GM23338 (cell line): Measurements from ENCODE around the gene COL9A3. TPM values are rescaled to one million over a fixed set of nuclear protein-coding genes. Genes with fewer than 3 reads are reported as not detected.

Source experiments
- ATAC-seq: fragments of 200-7000 bp; cut with Tn5 transposase; 3 replicates; pipeline ENCODE4 v1.9.1; 2020
- DNase-seq: peaks from one replicate; pipeline ENCODE4 v3.0.0-alpha.2; 2015; ENCODE audit warnings: low spot score
- H2AFZ ChIP-seq: fragments of 200-600 bp; sonication (generic); 2 replicates; pipeline ENCODE4 v1.8.0; 2016; ENCODE audit warnings: antibody characterized with exemption, mild to moderate bottlenecking, moderate library complexity
- H3F3A ChIP-seq: fragments of 200-600 bp; sonication (generic); replicated peaks from 2 replicates; pipeline ENCODE4 v1.8.0; 2017; ENCODE audit warnings: antibody characterized with exemption, mixed run types, low read depth
- H3K27ac ChIP-seq: fragments of 200-600 bp; sonication (generic); 2 replicates; pipeline ENCODE4 v1.6.1; 2016; ENCODE audit warnings: low read depth
- H3K27me3 ChIP-seq: fragments of 200-600 bp; sonication (generic); 2 replicates; pipeline ENCODE4 v1.8.0; 2016; ENCODE audit warnings: mild to moderate bottlenecking, mixed run types, moderate library complexity; ENCODE audit not compliant: insufficient read depth
- H3K36me3 ChIP-seq: fragments of 200-600 bp; sonication (generic); 2 replicates; pipeline ENCODE4 v1.8.0; 2016; ENCODE audit warnings: mild to moderate bottlenecking; ENCODE audit not compliant: insufficient read depth
- H3K4me1 ChIP-seq: fragments of 200-600 bp; sonication (generic); 2 replicates; pipeline ENCODE4 v1.8.0; 2016; ENCODE audit warnings: mild to moderate bottlenecking, moderate library complexity; ENCODE audit not compliant: insufficient read depth
- H3K4me2 ChIP-seq: fragments of 200-600 bp; sonication (generic); 2 replicates; pipeline ENCODE4 v1.7.1; 2017; ENCODE audit warnings: mixed run types
- H3K4me3 ChIP-seq: fragments of 200-600 bp; sonication (generic); 2 replicates; pipeline ENCODE4 v1.6.1; 2016; ENCODE audit warnings: mixed run types
- H3K79me2 ChIP-seq: fragments of 200-600 bp; sonication (generic); replicated peaks from 2 replicates; pipeline ENCODE4 v1.8.0; 2017; ENCODE audit warnings: mild to moderate bottlenecking; ENCODE audit not compliant: insufficient read depth
- H3K9me2 ChIP-seq: fragments of 200-600 bp; sonication (generic); 2 replicates; pipeline ENCODE4 v1.8.0; 2017; ENCODE audit not compliant: insufficient read depth
- H4K20me1 ChIP-seq: fragments of 200-600 bp; sonication (generic); replicated peaks from 2 replicates; pipeline ENCODE4 v1.8.0; 2017; ENCODE audit warnings: mild to moderate bottlenecking; ENCODE audit not compliant: insufficient read depth
- H3K27ac Mint-ChIP-seq: 2 replicates; pipeline ENCODE4 v1.8.0; 2020; ENCODE audit warnings: inconsistent platforms, mild to moderate bottlenecking, moderate library complexity, mixed read lengths
- H3K27me3 Mint-ChIP-seq: 3 replicates; pipeline ENCODE4 v1.8.0; 2022; ENCODE audit warnings: low read depth, mild to moderate bottlenecking, moderate library complexity, mixed read lengths, inconsistent platforms; ENCODE audit not compliant: insufficient read depth, poor library complexity
- H3K36me3 Mint-ChIP-seq: 3 replicates; pipeline ENCODE4 v1.8.0; 2021; ENCODE audit warnings: low read depth, mild to moderate bottlenecking, inconsistent platforms, moderate library complexity, mixed read lengths
- H3K4me1 Mint-ChIP-seq: 3 replicates; pipeline ENCODE4 v1.8.0; 2020; ENCODE audit warnings: mild to moderate bottlenecking, inconsistent platforms, mixed read lengths
- H3K4me3 Mint-ChIP-seq: 3 replicates; pipeline ENCODE4 v1.8.0; 2021; ENCODE audit warnings: moderate library complexity, mild to moderate bottlenecking, inconsistent platforms, mixed read lengths
- H3K9me3 Mint-ChIP-seq: 3 replicates; pipeline ENCODE4 v1.8.0; 2020; ENCODE audit warnings: moderate library complexity, mild to moderate bottlenecking, inconsistent platforms, mixed read lengths
- EZH2phosphoT487 ChIP-seq: fragments of 200-600 bp; sonication (generic); IDR thresholded peaks from one replicate; pipeline ENCODE4 v1.8.1; 2018; ENCODE audit warnings: antibody characterized with exemption; ENCODE audit not compliant: unreplicated experiment
- JUNB ChIP-seq: IDR thresholded peaks from one replicate; pipeline ENCODE4 v1.6.1; 2016; ENCODE audit warnings: antibody characterized with exemption; ENCODE audit not compliant: unreplicated experiment
- NANOG ChIP-seq: IDR thresholded peaks from 2 replicates; pipeline ENCODE4 v1.6.1; 2016; ENCODE audit warnings: antibody characterized with exemption, borderline replicate concordance
- ZNF114 ChIP-seq: fragments of 250-450 bp; sonication (Bioruptor Pico); IDR thresholded peaks from 2 replicates; pipeline ENCODE4 v1.5.0; 2020; ENCODE audit warnings: mild to moderate bottlenecking, moderate library complexity
- polyA plus RNA-seq: library from polyadenylated mRNA; unstranded; fragments of >200 nt; fragmentation: Nextera tagmentation; extraction: Ambion mirVana; gene quantifications from 2 replicates; pipeline ENCODE4 v1.2.1, GENCODE V29; 2016
- total RNA-seq: library from RNA; depleted of rRNA; stranded (reverse); fragments of >200 nt; shearing (Covaris generic); gene quantifications from 2 replicates; pipeline ENCODE4 v1.2.3, GENCODE V29; 2014
- TF ChIP-seq, protein P1 (sequence below): IDR thresholded peaks from 2 replicates; pipeline ENCODE4 v1.6.1; 2016; ENCODE audit warnings: antibody characterized with exemption
- TF ChIP-seq, protein P2 (sequence below): IDR thresholded peaks from one replicate; pipeline ENCODE4 v1.6.1; 2018; ENCODE audit warnings: antibody characterized with exemption; ENCODE audit not compliant: unreplicated experiment
- TF ChIP-seq, protein P3 (sequence below): fragments of 250-450 bp; sonication (Bioruptor Pico); IDR thresholded peaks from 2 replicates; pipeline ENCODE4 v1.5.0; 2020; ENCODE audit warnings: mild to moderate bottlenecking, moderate library complexity

Gene COL9A3
- total and polyA plus RNA-seq, 2 experiments from 2014 or later = 74.9 to 113 TPM

DNA sequence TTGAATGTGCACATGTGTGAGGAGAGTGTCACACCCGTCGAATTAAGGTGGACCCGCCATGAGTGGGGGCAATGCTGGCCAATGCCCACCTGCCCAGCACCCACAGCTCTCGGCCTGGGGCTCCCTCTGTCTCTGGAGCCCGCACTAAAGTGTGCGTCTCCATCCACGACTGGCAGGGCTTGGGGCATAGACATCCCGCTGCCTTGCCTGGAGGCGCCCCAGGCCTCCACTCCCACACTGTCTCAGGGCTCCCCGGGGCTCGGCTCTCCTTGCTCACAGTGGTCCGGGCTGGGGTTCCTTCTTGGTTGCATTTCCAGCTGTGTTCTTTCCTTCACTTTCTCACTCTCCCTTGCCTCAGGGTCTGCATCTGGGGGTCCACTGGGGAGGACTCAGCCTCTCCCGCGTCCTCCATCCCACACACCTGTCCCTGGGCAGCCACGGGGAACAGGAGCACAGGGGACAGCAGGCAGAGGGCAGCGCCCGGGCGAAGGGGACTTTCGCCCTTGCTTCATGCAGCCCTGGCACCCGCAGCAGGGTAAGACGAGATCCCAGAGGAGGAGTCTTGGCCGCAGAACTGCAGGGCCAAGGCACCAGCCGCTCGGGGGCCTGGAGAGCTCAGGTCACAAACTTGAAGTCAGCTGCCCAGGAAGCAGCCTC is 40.7 kb upstream of the COL9A3 start:
- no peaks in the 10 kb centered on the region; the same call in 1 of the 2 replicates for H3K4me1 ChIP-seq
- ATAC-seq = no peak
- no peaks in the 10 kb centered on the region for H3K9me2 ChIP-seq
- no peaks in the 10 kb centered on the region for H3F3A ChIP-seq
- Mint-ChIP-seq H3K27ac (no peak overlapping the region), H3K36me3 (no peaks in the 10 kb centered on the region), H3K9me3 (no peaks in the 10 kb centered on the region), H3K27me3 (peaks cover 8% of the 10 kb centered on the region), H3K4me1 (peaks cover 20% of the 10 kb centered on the region), H3K4me3 (peak overlapping the region; percentile 37; the same call in 2 of the 3 replicates)
- no peaks in the 10 kb centered on the region for H4K20me1 ChIP-seq
- no peak overlapping the region for H3K27ac ChIP-seq
- H3K36me3 ChIP-seq = no peaks in the 10 kb centered on the region
- H2AFZ ChIP-seq = no peak overlapping the region
- no peak overlapping the region for H3K4me3 ChIP-seq
- DNase-seq = no peak
- no peaks in the 10 kb centered on the region for H3K79me2 ChIP-seq
- TF ChIP-seq, protein P1, sequence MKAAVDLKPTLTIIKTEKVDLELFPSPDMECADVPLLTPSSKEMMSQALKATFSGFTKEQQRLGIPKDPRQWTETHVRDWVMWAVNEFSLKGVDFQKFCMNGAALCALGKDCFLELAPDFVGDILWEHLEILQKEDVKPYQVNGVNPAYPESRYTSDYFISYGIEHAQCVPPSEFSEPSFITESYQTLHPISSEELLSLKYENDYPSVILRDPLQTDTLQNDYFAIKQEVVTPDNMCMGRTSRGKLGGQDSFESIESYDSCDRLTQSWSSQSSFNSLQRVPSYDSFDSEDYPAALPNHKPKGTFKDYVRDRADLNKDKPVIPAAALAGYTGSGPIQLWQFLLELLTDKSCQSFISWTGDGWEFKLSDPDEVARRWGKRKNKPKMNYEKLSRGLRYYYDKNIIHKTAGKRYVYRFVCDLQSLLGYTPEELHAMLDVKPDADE = no peak
- TF ChIP-seq, protein P2, sequence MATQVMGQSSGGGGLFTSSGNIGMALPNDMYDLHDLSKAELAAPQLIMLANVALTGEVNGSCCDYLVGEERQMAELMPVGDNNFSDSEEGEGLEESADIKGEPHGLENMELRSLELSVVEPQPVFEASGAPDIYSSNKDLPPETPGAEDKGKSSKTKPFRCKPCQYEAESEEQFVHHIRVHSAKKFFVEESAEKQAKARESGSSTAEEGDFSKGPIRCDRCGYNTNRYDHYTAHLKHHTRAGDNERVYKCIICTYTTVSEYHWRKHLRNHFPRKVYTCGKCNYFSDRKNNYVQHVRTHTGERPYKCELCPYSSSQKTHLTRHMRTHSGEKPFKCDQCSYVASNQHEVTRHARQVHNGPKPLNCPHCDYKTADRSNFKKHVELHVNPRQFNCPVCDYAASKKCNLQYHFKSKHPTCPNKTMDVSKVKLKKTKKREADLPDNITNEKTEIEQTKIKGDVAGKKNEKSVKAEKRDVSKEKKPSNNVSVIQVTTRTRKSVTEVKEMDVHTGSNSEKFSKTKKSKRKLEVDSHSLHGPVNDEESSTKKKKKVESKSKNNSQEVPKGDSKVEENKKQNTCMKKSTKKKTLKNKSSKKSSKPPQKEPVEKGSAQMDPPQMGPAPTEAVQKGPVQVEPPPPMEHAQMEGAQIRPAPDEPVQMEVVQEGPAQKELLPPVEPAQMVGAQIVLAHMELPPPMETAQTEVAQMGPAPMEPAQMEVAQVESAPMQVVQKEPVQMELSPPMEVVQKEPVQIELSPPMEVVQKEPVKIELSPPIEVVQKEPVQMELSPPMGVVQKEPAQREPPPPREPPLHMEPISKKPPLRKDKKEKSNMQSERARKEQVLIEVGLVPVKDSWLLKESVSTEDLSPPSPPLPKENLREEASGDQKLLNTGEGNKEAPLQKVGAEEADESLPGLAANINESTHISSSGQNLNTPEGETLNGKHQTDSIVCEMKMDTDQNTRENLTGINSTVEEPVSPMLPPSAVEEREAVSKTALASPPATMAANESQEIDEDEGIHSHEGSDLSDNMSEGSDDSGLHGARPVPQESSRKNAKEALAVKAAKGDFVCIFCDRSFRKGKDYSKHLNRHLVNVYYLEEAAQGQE = no peak
- TF ChIP-seq ZNF114 (CRISPR knock-in tag) (no peak), NANOG (no peak), EZH2phosphoT487 (no peak), JUNB (no peak)
- TF ChIP-seq, protein P3, sequence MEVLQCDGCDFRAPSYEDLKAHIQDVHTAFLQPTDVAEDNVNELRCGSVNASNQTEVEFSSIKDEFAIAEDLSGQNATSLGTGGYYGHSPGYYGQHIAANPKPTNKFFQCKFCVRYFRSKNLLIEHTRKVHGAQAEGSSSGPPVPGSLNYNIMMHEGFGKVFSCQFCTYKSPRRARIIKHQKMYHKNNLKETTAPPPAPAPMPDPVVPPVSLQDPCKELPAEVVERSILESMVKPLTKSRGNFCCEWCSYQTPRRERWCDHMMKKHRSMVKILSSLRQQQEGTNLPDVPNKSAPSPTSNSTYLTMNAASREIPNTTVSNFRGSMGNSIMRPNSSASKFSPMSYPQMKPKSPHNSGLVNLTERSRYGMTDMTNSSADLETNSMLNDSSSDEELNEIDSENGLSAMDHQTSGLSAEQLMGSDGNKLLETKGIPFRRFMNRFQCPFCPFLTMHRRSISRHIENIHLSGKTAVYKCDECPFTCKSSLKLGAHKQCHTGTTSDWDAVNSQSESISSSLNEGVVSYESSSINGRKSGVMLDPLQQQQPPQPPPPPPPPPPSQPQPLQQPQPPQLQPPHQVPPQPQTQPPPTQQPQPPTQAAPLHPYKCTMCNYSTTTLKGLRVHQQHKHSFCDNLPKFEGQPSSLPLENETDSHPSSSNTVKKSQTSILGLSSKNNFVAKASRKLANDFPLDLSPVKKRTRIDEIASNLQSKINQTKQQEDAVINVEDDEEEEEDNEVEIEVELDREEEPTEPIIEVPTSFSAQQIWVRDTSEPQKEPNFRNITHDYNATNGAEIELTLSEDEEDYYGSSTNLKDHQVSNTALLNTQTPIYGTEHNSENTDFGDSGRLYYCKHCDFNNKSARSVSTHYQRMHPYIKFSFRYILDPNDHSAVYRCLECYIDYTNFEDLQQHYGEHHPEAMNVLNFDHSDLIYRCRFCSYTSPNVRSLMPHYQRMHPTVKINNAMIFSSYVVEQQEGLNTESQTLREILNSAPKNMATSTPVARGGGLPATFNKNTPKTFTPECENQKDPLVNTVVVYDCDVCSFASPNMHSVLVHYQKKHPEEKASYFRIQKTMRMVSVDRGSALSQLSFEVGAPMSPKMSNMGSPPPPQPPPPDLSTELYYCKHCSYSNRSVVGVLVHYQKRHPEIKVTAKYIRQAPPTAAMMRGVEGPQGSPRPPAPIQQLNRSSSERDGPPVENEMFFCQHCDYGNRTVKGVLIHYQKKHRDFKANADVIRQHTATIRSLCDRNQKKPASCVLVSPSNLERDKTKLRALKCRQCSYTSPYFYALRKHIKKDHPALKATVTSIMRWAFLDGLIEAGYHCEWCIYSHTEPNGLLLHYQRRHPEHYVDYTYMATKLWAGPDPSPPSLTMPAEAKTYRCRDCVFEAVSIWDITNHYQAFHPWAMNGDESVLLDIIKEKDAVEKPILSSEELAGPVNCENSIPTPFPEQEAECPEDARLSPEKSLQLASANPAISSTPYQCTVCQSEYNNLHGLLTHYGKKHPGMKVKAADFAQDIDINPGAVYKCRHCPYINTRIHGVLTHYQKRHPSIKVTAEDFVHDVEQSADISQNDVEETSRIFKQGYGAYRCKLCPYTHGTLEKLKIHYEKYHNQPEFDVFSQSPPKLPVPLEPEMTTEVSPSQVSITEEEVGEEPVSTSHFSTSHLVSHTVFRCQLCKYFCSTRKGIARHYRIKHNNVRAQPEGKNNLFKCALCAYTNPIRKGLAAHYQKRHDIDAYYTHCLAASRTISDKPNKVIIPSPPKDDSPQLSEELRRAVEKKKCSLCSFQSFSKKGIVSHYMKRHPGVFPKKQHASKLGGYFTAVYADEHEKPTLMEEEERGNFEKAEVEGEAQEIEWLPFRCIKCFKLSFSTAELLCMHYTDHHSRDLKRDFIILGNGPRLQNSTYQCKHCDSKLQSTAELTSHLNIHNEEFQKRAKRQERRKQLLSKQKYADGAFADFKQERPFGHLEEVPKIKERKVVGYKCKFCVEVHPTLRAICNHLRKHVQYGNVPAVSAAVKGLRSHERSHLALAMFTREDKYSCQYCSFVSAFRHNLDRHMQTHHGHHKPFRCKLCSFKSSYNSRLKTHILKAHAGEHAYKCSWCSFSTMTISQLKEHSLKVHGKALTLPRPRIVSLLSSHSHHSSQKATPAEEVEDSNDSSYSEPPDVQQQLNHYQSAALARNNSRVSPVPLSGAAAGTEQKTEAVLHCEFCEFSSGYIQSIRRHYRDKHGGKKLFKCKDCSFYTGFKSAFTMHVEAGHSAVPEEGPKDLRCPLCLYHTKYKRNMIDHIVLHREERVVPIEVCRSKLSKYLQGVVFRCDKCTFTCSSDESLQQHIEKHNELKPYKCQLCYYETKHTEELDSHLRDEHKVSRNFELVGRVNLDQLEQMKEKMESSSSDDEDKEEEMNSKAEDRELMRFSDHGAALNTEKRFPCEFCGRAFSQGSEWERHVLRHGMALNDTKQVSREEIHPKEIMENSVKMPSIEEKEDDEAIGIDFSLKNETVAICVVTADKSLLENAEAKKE (CRISPR knock-in tag) = no peak
- H3K4me2 ChIP-seq = no peak overlapping the region; the same call in 1 of the 2 replicates
- no peaks in the 10 kb centered on the region for H3K27me3 ChIP-seq
